ELR (cell line): ENCODE results near the gene C16orf78.

Experiments
- DNase-seq: peaks from one replicate; pipeline ENCODE4 v3.0.0-alpha.2; 2015; ENCODE audit warnings: low read depth

C16orf78 gene, protein sequence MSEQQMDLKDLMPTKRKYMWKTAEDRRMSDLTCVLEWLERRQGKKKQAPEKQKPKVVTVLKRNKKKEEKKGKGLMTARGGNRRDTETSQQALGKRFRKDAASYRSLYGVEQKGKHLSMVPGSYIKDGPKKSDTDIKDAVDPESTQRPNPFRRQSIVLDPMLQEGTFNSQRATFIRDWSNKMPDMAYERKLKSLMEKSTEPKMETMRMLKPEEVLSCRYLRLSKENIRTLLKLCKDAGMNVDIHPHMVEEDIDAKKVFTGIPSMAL

GRCh38 chr16:49373504-49373903, at the start of gene C16orf78:
Gene C16orf78, plus strand, starts transcription at chr16:49373804. Its CDS starts 136 bp downstream, at chr16:49373940.
- no peak for DNase-seq

DNA sequence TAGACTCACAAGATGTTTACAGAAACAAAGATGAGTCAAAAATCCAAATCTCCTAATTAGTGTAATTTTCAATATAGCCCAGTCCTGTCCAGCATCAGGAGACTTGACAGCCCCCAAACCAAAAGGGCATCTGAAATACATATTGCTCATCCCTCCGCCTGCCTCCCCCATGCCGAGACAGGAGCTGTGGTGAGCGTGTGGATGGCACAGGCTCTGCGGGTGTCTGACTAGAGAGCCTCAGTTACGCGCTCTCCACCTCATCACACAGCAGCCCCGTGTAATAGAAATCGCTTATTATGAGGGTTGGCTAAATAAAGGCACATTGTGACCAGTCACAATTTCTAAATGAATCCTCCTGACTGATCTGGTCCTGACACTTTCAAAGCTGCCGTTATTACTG, 48.9 kb upstream of the C16orf78 start:
- no peak for DNase-seq

DNA sequence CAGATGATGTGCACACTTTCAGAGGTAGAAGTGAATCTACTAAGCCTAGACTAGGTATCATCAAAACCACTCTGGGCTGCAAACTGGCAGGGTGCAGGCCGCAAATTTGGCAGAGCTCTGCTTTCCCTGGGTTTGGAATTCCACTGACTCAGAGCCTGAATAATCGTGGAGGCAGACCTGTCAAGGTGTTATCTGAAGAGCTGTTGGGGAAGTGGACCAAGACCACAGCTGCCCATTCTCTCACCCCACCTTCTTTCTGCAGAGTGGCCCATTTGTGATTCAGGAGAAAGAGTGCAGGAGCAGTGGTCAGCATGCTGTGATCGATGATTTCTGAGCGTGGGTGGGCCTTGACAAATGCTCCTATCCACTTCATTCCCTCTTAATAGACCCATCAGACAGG, 46.1 kb upstream of the C16orf78 start:
- DNase-seq, result no peak

GRCh38 chr16:49328325-49328724, 45.3 kb upstream of the C16orf78 start:
- no peak for DNase-seq

DNA sequence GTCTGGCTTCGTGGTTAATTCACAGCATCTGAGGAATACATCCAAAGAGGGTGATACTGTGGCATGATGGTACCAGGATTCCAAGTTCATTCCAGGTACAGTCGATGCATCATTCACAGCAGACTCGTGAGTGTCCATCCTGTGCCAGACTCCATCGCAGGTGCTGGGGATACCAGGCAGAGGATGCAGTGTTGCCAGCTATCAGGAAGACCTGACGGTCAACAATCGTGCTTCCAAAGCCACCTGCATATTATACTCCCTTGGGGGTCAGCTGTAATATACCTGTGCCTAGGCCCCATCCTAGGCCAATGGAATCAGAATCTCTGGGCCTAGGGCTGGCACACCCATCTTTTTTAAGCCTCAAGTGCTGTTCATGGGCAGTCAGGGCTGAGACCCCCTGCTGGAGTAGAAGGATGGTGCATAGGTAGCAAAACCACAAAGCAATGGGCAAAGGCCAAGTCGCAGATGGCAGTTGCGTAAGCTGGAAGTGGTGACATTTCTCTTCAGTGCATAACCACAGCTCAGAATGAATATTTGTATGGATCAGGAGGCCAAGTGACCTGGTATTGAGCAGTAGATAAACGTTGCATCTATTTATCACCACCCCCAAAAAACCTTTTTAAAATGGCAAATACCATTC, 42.9 kb upstream of the C16orf78 start:
- no peak for DNase-seq

DNA sequence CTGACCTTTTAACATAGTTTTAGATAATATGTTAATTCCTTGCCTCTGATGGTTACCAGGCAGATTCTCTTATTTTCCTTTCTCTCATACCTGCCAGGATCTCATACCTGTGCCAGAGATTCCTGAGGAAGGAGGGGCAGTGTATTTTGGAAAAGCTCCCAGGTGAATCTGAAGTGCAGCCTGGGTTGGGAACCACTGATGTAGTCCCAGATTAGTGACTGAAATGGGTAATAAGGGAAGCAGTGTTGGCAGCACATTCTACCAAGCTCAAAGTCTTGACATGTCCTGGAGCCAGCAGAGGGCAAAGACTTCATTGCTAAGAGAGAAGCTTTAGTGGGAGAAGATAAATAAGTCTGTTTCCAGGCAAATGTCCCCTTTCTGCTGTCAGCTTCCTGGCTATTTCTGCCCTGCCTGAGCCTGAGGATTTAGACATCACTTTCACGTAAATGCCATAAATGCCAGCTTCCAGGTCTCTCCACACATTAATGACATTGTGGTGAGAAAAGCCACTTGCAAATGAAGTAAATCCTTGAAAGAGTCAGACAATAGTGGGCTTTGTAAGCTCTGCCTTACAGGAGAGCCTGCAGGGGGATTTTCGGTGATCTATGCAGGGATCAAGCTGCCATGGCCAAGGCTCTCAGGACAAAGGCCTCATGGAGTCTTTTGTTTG, 40.9 kb upstream of the C16orf78 start:
- no peak for DNase-seq

DNA sequence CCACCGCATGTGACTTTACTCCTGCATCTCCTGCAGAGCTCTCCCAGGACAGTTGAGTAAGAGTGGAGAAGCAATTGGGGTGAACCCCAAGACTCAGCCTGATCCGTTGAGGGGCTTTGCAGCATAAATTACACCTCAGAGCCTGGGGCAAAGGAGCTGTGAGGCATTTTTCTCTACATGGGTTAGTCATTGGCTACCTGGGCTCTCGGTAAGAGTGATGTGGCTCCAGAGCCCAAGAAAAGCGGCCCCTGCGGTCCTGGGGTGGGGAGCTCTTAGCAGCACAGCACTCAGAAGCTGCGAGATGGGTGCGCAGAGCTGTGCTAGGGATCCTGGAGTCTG, 40.4 kb upstream of the C16orf78 start:
- DNase-seq, result no peak

DNA sequence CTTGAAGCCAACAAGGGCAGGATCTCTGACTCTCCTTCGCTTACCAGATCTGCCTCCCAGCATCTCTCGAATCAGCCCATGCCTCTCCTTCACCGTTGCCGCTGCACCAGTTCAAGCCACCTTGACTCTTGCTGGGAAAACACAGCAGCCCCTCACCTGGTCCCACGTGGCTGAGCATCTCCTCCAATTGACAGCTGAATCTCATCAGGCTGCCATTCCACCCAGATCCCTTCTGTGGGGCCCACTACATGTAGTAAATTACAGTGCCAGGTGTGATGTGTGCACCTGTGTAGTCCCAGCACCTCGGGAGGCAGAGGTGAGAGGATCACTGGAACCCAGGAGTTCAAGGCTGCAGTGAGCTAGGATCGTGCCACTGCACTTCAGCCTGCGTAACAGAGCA, 37.8 kb upstream of the C16orf78 start:
- DNase-seq, result no peak

- no peak for DNase-seq
Observed at GRCh38 chr16:49336581-49336980, 37.0 kb upstream of the C16orf78 start.

DNA sequence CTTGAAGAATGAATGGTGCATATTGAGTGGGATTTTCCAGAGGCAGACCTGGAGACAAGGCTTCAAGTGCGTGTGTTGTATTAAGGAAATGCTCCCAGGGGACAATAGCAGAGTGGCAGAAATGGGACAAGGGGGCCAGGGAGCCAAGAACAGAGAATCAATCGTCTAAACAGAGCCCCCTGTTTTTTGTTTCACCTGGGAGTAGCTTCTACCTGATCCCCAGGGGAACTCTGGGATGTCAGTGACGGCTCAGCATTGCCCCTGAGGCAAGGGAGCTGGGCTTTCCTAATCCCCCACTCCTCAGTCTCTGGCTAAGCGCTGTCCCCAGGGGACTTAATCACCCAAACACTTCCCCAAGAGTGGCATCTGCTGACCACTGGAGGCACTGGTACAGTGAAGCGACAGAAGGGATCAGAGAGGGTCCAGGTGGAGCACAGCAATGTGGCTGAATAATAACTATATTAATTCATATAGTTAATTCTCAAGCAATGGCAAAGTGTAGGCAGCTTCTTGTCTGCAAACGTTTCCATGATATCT, 35.7 kb upstream of the C16orf78 start:
- DNase-seq, result no peak

DNA sequence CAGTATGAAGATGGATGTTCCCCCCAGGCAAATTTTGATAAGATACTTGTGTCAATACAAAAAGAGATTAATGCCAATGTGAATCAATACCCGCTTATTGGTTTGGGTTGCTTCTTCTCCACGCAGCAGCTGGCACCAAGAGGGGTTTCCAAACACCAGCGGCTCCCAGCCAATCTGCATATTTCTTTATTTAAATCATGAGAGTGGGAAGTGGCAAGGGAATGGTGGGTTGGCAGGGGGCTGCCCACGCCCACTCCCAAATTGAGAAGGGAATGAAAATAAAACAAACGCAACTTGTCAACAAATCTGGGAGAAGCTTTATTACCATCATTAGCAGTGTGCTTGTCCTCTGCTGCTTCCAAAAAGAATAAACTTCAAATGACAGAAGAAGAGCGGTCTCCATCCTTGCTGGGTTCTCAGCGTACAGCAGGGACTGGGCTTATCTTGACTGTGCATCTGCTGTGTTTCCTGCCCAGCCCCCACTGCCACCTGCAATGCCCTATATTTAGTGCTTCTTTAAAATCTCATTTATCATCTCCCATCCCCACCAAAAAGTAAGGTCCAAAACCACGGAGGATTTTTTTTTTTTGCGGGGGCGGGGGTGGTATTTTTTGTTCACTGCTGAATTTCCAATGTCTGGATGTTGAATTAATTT, 34.9 kb upstream of the C16orf78 start:
- DNase-seq, result no peak

DNA sequence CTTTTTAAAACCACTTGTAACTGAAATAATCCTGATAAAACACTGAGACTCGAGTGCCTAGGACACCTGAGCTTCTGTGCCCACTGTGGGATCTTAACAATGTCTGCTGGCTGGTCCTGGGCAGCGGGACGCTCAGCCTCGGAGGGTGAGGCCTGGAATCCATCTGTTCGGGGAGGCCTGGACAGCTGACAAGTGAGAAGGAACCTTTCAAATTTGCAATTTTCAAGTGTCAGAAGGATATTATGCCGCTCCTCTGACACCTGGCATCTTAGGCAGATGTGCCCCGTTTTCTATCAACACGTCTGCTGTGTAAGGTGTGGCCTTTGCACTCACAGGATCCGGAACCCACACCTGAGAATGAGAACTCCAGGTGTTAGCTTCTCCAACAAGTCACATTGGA, 33.1 kb upstream of the C16orf78 start:
- DNase-seq, result no peak

- DNase-seq, result no peak
Observed at GRCh38 chr16:49341706-49342105, 31.9 kb upstream of the C16orf78 start.

GRCh38 chr16:49342336-49343265, 31.0 kb upstream of the C16orf78 start:
- DNase-seq, result no peak

DNA sequence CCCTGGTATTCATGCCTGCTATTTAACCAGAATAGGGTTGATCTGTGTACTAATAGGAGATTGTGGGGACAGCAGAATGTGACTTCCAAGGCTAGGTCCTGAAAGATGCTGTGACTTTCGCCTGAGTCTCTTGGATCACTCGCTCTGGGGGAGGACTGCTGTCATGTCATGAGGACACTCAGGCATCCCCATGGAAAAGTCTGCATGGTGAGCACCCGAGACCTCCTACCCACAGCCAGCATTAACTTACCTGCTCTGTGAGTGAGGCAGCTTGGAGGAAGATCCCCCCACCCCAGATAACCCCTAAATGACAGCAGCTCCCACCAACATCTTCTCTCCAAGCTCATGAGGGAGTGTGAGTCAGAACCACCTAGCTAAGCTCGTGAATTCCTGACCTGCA, 30.3 kb upstream of the C16orf78 start:
- DNase-seq, result no peak

DNA sequence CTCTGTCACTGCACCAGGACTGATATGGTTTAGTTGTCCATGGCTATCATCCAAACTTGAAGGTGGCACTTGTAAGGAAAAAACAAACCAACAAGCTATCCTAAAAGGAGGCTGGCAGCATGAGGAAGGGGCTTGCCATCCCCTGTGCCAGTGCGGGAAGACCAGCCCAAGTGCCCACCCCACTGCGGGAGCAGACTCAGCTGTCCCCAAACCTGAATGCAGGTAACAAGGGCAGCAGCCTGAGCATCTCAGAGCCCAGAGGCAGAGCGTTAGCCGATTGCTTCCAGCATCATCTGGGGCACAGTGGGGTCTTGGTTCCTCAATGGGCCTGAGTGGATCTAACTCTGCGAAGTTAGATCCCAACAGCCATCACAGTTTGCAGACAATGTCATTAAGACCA, 29.2 kb upstream of the C16orf78 start:
- DNase-seq, result no peak

DNA sequence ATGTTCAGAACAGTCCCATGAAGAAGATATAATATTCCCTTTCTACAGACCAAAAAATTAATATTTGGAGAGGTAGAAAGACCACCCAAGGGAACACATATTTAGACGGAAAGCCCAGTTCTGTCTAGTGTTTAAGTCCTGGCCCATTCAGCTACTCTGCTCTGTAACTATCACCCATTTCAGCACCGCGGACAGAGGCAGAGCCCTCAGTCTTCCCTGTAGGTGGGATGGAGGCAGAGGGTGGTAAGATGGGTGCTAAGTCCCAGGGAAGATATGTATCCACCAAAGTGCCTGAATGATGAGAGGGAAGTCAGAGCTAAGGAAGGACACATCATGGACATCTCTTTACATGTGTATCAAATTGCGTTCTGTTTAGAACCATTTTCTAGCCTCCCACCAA, 27.8 kb upstream of the C16orf78 start:
- DNase-seq, result no peak

- DNase-seq, result no peak
Observed at GRCh38 chr16:49346459-49346858, 27.1 kb upstream of the C16orf78 start.

DNA sequence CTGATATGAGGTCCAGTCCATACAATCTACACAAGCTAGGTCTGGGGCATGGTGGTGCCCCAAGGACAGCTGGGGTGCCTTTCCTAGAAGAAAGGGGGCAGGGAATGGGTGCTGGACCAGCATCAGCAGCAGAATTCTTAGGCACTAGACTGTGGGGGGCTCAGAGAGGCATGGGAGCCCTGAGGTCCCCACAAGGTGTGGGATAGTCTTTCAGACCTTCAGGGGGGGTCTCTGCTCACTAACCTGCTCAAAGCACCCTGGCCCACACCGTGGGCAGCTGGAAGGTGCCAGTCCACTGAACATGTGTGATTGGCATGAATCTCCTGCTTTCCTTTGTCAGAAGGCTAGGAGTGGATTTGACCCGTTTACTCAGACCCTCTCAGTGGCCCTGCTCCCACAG, 26.1 kb upstream of the C16orf78 start:
- DNase-seq, result no peak

DNA sequence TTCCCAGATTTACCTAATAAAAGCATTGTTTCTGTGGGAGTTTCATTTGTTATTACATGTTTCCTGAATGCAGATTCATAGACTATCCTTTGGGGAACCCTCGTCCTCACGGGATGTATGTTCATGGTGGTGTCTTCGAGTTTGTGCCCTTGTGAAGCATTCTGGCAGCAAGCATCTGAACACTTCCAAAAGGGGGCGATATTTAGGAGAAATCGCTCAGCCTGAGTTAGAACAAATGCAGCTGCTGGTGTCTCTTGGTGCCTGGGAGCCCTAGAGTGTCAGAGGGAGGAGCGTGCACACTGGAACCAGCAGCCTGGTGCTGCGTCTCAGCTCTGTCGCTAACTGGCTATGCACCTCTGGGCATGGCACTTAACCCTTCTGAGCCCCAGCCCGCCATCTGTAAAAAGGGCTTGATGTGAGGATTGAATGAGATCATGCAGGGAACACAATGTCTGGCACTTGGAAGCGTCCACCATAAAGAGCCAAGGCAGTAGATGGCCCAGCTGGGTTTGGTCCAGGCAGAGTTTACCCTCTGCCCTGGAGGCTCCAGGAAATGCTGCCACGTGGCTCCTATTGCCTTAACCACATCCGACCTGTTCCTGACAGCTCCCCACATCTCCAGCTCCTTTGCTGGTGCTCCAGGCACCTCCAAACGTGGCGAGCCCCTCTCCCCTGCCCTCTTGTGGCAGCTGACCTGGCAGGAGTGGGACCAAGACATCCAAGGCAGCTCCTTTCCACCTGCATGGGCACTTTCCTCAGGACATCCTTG, 25.0 kb upstream of the C16orf78 start:
- DNase-seq, result no peak
